HG02943 (cell line): ENCODE results near the gene SYCN.

Experiments used
- ATAC-seq: cut with Tn5 transposase; IDR thresholded peaks from one replicate; pipeline ENCODE4 v1.9.1; 2021; ENCODE audit warnings: mild to moderate bottlenecking, low read depth, moderate library complexity; ENCODE audit not compliant: unreplicated experiment

SYCN gene

DNA sequence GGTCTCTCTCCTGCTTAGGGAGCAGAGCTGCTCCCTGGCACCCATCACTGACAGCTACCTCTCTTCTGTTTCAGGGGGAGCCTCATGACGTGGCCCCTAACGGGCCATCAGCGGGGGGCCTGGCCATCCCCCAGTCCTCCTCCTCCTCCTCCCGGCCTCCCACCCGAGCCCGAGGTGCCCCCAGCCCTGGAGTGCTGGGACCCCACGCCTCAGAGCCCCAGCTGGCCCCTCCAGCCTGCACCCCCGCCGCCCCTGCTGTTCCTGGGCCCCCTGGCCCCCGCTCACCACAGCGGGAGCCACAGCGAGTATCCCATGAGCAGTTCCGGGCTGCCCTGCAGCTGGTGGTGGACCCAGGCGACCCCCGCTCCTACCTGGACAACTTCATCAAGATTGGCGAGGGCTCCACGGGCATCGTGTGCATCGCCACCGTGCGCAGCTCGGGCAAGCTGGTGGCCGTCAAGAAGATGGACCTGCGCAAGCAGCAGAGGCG is 30.5 kb downstream of the SYCN start:
- no peak for ATAC-seq

DNA sequence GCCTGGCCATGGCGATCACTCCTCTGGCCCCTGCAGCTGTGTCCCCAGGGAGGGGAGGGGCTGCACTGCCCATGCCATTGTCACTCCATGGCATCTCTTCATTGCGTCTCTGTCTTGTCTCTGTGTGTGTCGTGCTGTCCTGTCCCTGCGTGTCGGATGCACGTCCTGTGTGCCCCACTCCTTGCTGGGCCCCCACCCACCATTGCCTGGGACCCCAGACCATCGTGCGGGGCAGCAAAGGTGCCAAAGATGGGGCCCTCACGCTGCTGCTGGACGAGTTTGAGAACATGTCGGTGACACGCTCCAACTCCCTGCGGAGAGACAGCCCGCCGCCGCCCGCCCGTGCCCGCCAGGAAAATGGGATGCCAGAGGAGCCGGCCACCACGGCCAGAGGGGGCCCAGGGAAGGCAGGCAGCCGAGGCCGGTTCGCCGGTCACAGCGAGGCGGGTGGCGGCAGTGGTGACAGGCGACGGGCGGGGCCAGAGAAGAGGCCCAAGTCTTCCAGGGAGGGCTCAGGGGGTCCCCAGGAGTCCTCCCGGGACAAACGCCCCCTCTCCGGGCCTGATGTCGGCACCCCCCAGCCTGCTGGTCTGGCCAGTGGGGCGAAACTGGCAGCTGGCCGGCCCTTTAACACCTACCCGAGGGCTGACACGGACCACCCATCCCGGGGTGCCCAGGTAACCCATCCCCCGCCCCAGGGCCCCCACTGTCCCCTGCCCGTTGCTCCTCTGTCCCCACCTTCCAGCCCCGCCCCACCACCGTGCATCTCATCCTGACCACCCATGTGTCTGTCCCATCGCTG is 31.2 kb downstream of the SYCN start:
- ATAC-seq = no peak

DNA sequence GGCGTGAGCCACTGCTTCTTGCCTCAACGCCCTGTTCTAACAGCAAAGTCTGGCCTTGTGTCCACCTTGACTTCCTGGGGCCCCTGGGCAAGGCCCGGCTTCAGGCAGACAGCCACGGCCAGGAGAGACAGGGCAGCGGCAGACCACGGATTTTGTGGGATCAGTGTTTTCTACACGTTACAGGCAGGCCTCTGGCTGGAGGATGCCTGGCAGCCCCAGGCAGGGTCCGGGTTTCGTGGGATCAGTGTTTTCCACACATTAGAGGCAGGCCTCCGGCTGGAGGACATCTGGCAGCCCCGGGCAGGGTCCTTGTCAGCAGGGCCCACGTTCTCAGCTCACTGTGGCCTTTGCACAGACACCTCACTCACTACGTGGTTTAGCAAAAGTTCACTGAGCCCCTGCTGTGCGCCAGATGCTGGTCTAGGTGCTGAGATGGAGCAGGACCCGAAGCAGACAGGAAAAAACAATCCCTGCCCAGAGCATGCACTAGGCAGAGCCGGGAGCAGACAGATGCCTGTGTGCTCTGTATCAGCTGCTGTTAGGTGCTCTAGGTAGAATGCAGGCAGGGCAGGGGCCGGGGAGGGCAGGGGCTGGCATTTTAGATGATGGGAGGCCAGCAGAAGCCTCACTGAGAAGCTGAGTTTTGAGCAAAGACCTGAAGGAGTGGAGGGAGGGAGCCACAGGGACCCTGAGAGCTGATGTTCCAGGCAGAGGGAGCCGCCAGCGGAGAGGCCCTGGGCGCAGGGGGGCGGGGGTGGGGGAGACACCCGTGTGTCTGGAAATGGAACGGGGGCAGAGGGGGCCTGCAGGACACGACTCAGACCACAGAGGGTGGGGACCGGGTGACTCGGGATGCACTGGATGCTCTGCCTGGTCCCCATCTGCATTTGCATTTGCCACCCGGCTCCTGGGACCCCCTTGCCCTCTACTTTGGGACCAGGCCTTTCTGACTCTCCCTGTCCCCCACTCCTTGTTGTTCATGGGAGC is 32.3 kb downstream of the SYCN start:
- no peak for ATAC-seq

DNA sequence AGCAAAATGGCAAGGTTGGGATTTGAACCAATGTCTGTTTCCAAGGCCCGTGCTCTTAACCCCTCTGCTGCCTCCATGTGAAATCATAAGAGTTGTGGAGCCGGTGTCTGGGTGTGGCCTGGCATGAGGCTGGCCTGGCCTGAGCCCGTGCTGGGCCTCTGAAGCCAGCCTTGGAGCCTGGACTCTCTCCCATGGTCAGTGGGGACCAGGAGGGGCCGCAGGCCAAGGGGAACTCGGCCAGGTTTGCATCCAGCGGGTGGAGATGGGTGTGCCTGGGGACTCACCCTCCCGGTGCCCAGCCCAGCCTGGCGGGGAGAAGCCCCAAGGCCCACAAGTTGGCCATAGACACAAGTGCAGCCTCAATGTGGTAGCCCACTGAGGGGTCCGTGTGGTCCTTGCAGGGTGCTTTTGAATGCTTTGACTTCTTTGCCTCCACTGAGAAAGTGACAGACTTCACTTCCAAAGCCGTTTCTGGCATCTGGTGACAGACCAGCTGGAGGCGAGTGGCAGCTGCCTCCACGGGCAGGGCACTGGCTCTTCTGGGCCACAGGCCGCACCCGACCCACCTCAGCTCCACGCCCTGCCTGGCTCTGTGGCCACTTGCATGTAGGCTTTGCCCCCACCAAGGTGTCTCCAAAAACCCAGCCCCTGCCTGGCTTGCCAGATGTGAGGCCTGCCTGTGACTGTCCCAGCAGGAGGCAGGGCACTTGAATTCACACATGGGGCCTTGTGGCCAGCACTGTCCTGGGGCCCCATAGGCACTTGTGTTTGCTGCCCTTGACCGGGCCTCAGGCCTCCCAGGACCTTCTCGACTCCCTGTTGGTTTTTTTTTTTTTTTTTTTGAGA is 33.5 kb downstream of the SYCN start:
- no peak for ATAC-seq

DNA sequence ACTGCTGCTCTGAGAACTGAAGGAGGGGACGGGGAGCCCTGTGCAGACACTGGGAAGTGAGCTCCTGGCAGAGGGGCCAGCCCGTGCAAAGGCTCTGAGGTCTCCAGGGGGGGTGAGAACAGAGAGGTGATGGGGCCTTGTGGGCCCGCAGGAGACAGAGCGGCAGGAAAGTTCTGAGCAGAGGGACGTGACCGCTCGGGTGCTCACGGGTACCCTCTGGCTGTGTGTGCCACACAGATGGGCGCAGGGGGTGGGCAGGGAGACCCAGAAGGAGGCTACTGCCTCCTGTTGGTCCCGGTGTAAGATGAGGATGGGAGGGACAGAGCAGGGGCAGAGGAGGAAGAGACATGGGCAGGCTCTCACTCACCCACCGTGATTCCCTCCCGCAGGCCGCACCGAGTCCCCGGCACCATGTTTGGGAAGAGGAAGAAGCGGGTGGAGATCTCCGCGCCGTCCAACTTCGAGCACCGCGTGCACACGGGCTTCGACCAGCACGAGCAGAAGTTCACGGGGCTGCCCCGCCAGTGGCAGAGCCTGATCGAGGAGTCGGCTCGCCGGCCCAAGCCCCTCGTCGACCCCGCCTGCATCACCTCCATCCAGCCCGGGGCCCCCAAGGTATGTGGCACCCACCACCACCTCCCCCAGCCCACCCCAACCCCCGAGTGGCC is 34.8 kb downstream of the SYCN start:
- ATAC-seq = no peak

DNA sequence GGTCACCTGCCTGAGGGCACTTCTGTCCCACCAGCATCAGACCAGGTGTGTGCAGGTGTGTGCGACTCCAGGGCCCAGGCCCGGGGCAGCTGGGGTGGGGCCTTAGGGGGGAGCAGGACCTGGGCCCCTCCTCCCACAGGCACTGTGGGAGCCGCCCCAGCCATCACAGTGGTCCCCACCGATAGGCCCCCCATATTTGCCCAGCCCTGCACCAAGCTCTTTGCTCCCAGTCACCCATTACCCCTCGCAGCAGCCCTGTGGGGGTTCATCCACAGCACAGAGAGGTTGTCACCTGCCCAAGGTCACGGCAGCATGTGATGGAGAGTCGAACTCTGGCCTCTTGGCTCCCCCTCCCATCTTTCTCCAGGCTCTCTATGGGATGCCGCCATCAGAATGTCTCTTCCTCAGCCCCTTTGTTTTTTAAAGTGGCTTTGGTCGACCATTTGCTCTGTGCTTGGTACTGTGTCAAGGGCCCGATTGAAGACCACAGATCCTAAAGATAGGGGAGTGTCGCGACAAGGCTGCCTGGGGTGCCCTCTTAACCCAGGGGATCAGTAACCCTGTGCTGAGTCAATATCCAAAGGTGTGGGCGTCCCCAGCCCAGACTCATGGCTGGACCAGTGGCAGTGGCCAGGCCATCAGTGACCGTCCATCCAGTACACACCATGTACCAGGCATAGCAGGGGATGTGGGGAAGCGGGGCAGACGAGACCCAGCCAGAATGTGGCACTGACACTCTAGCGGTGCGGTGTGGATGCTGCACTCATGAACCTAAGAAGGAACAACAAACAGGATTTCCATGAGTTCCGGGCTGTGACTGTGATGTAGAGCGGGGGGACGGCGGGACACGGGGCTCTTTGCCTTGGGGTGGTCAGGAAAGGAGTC is 35.6 kb downstream of the SYCN start:
- ATAC-seq = no peak

DNA sequence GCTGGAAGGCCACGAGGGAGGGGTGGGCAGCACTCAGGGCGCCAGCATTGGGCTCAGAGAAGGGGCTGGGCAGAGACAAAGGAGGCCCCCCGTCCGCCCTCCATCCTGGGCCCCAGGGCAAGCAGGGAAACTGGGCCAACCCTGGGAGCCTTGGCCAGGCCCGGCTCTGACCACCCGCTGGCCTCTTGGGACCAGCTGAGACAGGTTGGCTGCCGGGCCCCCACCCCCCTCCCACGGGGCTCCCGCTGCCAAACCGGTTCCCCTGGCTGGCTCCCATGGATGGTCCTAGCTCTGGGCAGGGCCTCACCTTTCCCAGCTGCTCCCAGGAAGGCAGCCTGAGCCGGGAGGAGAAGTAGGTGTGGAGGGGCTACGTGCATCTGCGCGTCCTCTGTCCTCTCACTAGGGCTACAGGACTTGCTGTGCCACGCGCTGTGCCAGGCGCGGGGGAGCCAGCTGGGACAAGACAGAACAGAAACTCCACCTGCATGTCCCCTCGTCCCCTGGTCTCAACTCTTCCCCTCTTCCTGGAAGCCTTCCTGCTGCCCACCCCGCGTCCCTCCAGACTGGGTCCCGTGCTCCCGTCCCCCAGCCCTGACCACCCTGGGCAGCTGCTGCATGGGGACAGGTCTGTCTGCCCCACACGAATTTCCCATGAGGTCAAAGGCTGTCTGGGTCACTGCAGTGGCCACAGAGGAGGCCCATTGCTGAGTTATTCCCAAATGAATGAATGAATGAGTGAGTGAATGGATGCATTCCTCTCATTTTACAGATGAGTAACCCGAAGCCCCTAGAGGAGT is 36.4 kb downstream of the SYCN start:
- ATAC-seq = no peak

DNA sequence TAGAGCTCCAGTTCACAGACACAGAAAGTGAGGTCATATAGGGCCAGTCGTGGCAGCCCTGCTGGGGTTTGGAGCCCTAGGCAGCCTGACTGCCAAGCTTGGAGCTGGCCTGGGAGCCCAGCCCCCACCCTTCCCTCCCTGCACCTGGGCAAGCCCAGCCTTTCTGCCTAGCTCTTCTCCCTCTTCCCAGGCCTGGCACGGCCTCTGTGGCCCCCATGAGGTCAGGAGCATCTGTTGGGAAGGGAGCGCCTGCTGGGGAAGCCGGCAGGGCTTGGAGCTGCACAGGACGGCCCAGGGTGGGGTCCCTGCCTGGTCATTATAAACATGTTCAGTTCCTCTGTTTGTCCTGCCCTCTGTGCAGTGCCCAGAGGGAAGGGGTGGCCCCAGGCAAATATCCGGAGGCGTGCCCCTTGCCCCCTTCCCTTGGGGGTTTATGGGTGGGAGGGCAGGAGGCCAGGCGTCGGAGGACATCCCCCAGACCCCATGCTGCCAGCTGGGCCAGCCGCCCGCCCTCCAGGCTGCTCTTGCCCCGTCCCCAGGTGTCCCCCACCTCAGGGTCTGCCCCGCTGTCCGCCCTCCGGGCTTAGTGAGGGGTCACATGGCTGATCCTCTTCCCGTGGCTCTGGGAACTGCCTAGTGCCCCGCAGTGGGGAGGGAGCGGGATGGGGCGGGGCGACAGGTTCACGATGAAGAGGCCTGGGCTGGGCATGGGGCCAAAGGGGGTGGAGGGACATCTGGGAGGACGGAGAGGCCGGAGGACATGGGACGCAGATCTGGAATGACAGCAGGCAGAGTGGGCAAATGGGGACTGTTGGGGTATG is 37.3 kb downstream of the SYCN start:
- ATAC-seq = no peak

DNA sequence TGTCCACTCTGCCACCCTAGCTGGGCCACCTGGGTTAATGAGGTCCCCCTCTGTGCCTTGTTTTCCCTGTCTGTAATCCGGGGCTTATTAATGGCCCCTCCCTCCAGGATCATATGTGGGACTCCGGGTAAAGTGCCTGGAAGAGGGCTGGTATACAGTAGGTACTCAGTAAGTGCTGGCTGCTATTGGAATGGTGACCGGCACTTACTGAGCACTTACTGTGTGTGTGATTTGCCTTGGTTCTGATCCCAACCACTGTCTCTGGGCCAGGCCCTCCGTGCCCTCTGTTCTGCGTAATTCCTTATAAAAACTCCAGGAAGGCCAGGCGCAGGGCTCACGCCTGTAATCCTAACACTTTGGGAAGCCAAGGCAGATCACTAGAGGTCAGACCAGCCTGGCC is 38.2 kb downstream of the SYCN start:
- no peak for ATAC-seq

DNA sequence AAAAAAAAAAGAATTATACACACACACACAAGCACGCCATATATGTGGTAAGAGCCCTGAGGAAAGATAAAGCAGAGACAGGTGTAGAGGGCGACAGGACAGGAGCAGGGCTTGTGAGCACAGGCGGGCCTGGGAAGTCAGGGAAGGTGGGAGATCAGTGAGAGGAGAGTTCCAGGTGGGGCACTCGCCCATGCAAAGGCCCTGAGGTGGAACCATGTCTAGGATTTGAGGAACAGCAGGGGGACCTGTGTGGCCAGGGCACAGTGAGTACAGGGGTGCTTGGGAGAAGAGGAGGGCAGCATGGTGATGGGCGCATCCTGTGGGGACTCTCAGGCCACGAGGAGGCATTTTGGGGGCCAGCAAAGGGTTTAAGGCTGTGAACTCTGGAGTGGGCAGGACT is 39.8 kb downstream of the SYCN start:
- ATAC-seq = no peak

DNA sequence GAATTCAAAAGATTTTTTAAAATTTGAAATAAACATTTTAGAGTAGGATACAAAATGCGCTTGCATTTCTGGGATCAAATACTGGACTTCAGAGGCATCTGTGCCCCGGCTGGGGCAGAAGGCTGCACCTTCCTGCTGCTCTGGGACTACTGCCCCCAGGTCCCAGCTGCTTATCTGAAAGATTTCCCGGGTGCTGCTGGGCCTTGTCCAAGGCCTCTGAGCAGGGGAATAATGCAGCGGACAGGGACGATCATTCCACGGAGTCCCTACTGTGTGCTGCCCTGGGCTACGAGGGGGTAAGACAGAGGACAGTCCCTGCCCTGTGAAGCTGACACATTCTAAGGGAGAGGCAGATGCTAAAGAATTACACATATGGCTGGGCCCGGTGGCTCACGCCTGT is 40.4 kb downstream of the SYCN start:
- no peak for ATAC-seq

DNA sequence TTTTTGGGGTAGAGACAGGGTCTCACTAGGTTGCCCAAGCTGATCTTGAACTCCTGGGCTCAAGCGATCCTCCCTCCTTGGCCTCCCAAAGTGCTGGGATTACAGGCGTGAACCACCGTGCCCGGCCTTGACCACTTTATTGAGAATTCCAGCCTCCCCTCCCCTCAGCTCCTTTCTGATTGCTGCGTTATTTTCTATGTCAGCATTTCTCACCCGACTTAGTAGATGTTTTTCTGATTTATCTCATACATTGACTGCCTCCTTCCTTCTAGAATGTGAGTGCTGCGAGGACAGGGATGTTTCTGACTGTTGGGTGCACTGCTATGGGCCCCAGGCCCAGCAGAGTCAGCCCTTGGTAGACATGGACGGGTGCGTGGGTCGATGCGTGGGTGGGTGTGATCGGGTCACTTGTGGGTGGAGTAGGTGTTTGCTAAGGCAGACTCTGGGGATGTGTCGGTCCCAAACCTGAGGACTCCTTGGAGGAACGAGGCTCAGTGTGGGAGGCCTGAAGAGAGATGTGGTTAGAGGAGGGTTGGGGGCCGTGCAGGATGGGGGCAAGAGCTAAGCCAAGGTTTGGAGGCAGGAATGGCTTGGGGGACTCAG is 41.5 kb downstream of the SYCN start:
- no peak for ATAC-seq

DNA sequence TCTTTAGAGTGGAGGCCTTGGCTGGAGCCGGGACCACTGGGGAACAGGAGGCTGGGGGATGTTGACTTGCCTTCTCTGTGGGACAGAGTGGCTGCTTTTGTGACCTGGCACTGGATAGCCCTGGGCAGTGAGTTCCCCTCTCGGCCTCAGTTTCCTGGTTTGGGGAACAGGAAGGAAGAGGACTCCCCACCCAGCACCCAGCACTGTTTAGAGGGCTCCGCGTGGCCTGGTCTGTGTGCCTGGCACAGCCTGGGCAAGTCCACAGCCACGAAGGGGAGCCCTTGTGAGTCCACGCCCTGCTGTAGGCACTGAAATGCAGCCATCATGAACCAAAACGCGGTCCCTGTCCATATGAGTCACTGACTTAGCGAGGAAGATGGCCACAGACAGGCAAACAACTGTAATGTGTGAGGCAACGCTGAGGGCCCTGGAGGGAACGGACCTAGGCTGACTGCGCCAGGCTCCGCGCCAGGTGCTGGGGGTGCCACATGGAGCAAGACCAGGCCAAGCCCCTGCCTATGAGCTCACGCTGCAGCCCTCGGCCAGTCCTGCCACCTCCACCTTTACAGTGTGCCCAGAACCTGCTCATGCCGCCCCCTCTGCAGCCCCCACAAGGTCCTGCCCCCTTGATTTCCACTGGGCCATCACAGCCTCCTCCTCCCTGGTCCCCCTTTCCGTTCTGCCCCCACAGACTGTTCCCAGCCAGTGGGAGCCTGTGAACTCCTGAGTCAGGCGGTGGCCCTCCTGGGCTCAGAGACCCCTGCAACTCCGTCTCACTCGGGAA is 43.0 kb downstream of the SYCN start:
- ATAC-seq = no peak

DNA sequence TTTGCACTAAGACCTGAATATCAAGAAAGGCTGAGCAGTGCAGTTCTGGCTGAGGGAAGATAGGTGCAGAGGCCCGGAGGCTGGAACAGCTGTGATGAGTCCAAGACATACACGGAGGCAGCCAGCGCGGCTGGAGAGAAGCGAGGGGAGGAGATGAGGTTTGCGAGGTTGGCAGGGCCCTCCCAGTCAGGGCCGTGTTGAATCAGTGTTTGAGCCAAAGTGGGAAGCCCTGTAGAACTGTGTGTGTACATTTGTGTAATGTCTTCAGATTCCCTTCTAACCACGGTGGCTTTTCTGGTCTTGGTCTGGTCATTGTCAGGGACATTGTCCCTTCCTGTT is 43.6 kb downstream of the SYCN start:
- no peak for ATAC-seq

DNA sequence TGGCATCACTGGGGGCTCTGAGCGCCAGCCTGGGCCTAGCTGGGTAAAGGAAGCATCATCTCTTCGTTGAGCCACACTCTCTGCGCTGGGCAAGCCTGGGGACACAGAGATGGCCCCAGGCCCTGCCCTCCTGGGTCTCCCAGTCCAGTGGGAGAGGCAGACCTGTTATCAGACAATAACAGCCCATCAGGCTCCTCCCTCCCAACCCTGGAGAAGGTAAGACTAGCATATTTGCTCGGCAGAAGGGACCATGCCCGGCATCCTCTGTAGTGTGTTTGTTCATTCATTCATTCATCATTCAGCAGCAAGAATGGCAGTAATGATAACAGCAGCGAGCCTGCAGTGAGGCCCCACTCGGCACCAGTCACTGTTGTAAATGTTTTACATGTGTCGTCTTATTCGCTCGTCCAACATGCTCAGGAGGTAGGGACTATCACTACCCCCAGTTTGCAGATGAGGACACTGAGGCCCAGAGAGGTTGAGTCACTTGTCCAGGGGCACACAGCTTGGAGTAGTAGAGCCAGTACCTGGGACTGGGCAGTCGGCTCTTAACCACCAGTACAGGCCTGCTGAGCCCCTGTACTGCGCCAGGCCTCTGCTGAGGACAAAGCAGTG is 45.3 kb downstream of the SYCN start:
- no peak for ATAC-seq

DNA sequence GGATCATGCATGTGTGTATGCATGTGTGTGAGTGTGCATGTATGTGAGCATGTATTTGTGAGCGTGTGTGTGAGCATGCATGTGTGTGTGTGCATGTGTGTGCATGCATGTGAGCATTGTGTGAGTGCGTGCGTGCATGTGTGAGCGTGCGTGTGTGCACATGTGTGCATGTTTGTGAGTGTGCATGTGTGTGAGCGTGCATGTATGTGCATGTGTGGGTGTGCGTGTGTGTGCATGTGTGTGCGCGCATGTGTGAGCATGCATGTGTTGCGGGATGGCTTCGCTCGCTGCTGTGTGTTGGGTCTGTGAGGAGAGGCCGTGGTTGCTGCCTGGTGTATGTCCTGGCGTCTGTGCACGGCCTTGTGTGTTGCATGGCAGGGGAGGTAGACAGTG is 46.1 kb downstream of the SYCN start:
- ATAC-seq = no peak
